ENCODE results near the gene MACIR. TPM values are rescaled to one million over a fixed set of nuclear protein-coding genes. Genes with fewer than 3 reads are reported as not detected.
A peak's percentile ranks its signal among the peaks of the same experiment; 100 is the strongest.

Gene MACIR
- total and polyA plus RNA-seq, 2 of the 13 experiments (the other 11 are each of a cell fraction or from before 2014, with no cell fraction given) = 2.4 to 4.4 TPM

- no peaks in the 10 kb centered on the region for H3K79me2 ChIP-seq (ENCODE audit: insufficient read depth, low read length)
- H3K9me3 ChIP-seq (ENCODE audit: low read length) = no peaks in the 10 kb centered on the region
- H3K27ac ChIP-seq (ENCODE audit: extremely low read length, insufficient read depth, low read length) = no peak overlapping the region
- intact Hi-C loops (cut with micrococcal nuclease; ENCODE audit: unreplicated experiment) = no loop called here
- BruUV-seq (replicated peaks) = no TSS peak
- in situ Hi-C loops (cut with HindIII; ENCODE audit: extremely low pct_ligation_motif_present, low pct_unique_long_range_greater_than_20kb) = no loop called here
- FAIRE-seq (no peak), ATAC-seq (no peak), DNase-seq (ENCODE audit: low spot score) (no peak)
- no peaks in the 10 kb centered on the region for H4K20me1 ChIP-seq (ENCODE audit: insufficient read depth, low read length)
- POLR2A ChIA-PET = no interaction called here
- no peak for TF ChIP-seq REL (CRISPR knock-in tag; conservative IDR thresholded peaks at IDR 0.05)
- TF ChIP-seq MAFK (conservative IDR thresholded peaks at IDR 0.05 in 1 of 2, IDR thresholded peaks at IDR 0.05 in 1 of 2; ENCODE audit: low read length in 2 of 2) = peak in 1 of 2 experiments; percentile 44; a peak in 2 of 4 replicates
- TF ChIP-seq MAFF (IDR thresholded peaks at IDR 0.05; ENCODE audit: low read depth, low read length) = peak; percentile 11; the same call in 1 of the 2 replicates
- no peak overlapping the region for H3K9ac ChIP-seq (ENCODE audit: insufficient read depth, low read depth, low read length)
- H3K36me3 ChIP-seq (replicated peaks in 1 of 2; ENCODE audit: control insufficient read depth in 1 of 2, insufficient read depth in 2 of 2, low read length in 2 of 2) = no peaks in the 10 kb centered on the region
- H3K4me2 ChIP-seq (ENCODE audit: low read depth, low read length) = no peak overlapping the region
- 0 out of 5 replicates have a peak, but pooled peaks cover 0 to 4% of the 10 kb centered on the region in 2 experiments for H3K27me3 ChIP-seq (ENCODE audit: control insufficient read depth in 1 of 2, insufficient read depth in 2 of 2, low read length in 2 of 2)
- H3K4me1 ChIP-seq (ENCODE audit: insufficient read depth, low read length) = no peaks in the 10 kb centered on the region
- 93% methylated on average over 1 of the region's 1 CpG for WGBS (ENCODE audit: low lambda C conversion rate)
- CTCF ChIA-PET (ENCODE audit: low intra/inter-chr PET ratio, low total read pairs) = no interaction called here
- H3K4me3 ChIP-seq (replicated peaks in 1 of 3; ENCODE audit: insufficient read depth in 1 of 3, low read depth in 2 of 3, low read length in 3 of 3) = no peak overlapping the region
- no peak overlapping the region for H2AFZ ChIP-seq (ENCODE audit: low read length)
Observed at GRCh38 chr5:103298117-103298516, 39.6 kb downstream of the MACIR start.

GRCh38 chr5:103298607-103299188 lies 40.1 kb downstream of the MACIR start:
- H4K20me1 ChIP-seq (ENCODE audit: insufficient read depth, low read length) = no peaks in the 10 kb centered on the region
- ATAC-seq (no peak), DNase-seq (ENCODE audit: low spot score) (no peak), FAIRE-seq (no peak)
- no TSS peak for BruUV-seq (replicated peaks)
- 5% methylated on average over 4 of the region's 4 CpGs for WGBS (ENCODE audit: low lambda C conversion rate)
- in situ Hi-C loops (cut with HindIII; ENCODE audit: extremely low pct_ligation_motif_present, low pct_unique_long_range_greater_than_20kb) = no loop called here
- no peak overlapping the region for H3K27ac ChIP-seq (ENCODE audit: extremely low read length, insufficient read depth, low read length)
- no peaks in the 10 kb centered on the region for H3K79me2 ChIP-seq (ENCODE audit: insufficient read depth, low read length)
- 0 out of 5 replicates have a peak, but pooled peaks cover 0 to 4% of the 10 kb centered on the region in 2 experiments for H3K27me3 ChIP-seq (ENCODE audit: control insufficient read depth in 1 of 2, insufficient read depth in 2 of 2, low read length in 2 of 2)
- H2AFZ ChIP-seq (ENCODE audit: low read length) = no peak overlapping the region
- H3K4me1 ChIP-seq (ENCODE audit: insufficient read depth, low read length) = no peaks in the 10 kb centered on the region
- no peak overlapping the region for H3K4me3 ChIP-seq (replicated peaks in 1 of 3; ENCODE audit: insufficient read depth in 1 of 3, low read depth in 2 of 3, low read length in 3 of 3)
- intact Hi-C loops (cut with micrococcal nuclease; ENCODE audit: unreplicated experiment) = no loop called here
- no peaks in the 10 kb centered on the region for H3K9me3 ChIP-seq (ENCODE audit: low read length)
- H3K36me3 ChIP-seq (replicated peaks in 1 of 2; ENCODE audit: control insufficient read depth in 1 of 2, insufficient read depth in 2 of 2, low read length in 2 of 2) = no peaks in the 10 kb centered on the region
- TF ChIP-seq SP2 (CRISPR knock-in tag; IDR thresholded peaks at IDR 0.05) = no peak
- no peak for TF ChIP-seq HHEX (CRISPR knock-in tag; IDR thresholded peaks at IDR 0.05)
- TF ChIP-seq NAIF1 (CRISPR knock-in tag; IDR thresholded peaks at IDR 0.05; ENCODE audit: borderline replicate concordance) = no peak
- no peak for TF ChIP-seq ZNF772 (CRISPR knock-in tag; IDR thresholded peaks at IDR 0.05)
- TF ChIP-seq SMAD1 (CRISPR knock-in tag; IDR thresholded peaks at IDR 0.05; ENCODE audit: borderline replicate concordance, low read depth) = no peak
- no peak for TF ChIP-seq PRDM15 (CRISPR knock-in tag; IDR thresholded peaks at IDR 0.05)
- no peak for TF ChIP-seq ZNF468 (CRISPR knock-in tag; IDR thresholded peaks at IDR 0.05)
- no peak for TF ChIP-seq HDAC6 (IDR thresholded peaks at IDR 0.05; ENCODE audit: low read depth, low read length)
- no peak for TF ChIP-seq ZNF337 (CRISPR knock-in tag; IDR thresholded peaks at IDR 0.05; ENCODE audit: borderline replicate concordance, low read depth)
- no peak for TF ChIP-seq ZSCAN29 (CRISPR knock-in tag; conservative IDR thresholded peaks at IDR 0.05)
- TF ChIP-seq ZNF788 (CRISPR knock-in tag; IDR thresholded peaks at IDR 0.05; ENCODE audit: borderline replicate concordance) = no peak
- TF ChIP-seq, protein P1, sequence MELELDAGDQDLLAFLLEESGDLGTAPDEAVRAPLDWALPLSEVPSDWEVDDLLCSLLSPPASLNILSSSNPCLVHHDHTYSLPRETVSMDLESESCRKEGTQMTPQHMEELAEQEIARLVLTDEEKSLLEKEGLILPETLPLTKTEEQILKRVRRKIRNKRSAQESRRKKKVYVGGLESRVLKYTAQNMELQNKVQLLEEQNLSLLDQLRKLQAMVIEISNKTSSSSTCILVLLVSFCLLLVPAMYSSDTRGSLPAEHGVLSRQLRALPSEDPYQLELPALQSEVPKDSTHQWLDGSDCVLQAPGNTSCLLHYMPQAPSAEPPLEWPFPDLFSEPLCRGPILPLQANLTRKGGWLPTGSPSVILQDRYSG (CRISPR knock-in tag; IDR thresholded peaks at IDR 0.05) = no peak
- CTCF ChIA-PET (ENCODE audit: low intra/inter-chr PET ratio, low total read pairs) = no interaction called here
- POLR2A ChIA-PET = no interaction called here
- H3K9ac ChIP-seq (ENCODE audit: insufficient read depth, low read depth, low read length) = no peak overlapping the region
- no peak overlapping the region for H3K4me2 ChIP-seq (ENCODE audit: low read depth, low read length)

Measured in HepG2 (cell line).